ENCODE results near the gene IRS1. TPM values are rescaled to one million over a fixed set of nuclear protein-coding genes. Genes with fewer than 3 reads are reported as not detected.

IRS1 gene
- total RNA-seq, 4 donors from 2014 or later: 6.2 to 20.9 (median 12.8) TPM

GRCh38 chr2:226684563-226684959 is 115.1 kb downstream of the IRS1 start:
- Histone ChIP-seq H3K36me3 (no peaks in the 10 kb centered on the region), H3K9me3 (no peaks in the 10 kb centered on the region), H3K27me3 (no peaks in the 10 kb centered on the region), H3K4me1 (peaks cover 0 to 4% (median 0%) of the 10 kb centered on the region in 4 donors), H3K27ac (no peak overlapping the region), H3K4me3 (no peak overlapping the region)
- in situ Hi-C loops (cut with MboI; ENCODE audit: low pct_ligation_motif_present in 1 of 4, low pct_unique_long_range_greater_than_20kb in 1 of 4, low sequenced_read_pairs in 3 of 4) (no loop called here), intact Hi-C loops (cut with DNase I; ENCODE audit: low total_unique reads) (no loop called here)
- no peak for DNase-seq
- 65 to 75% methylated on average over 3 to 4 of the region's 4 CpGs for WGBS, 2 donors (ENCODE audit: low coverage in 1 of 2)
- TF ChIP-seq EP300 (IDR thresholded peaks at IDR 0.05; ENCODE audit: low read depth) (no peak), POLR2AphosphoS5 (IDR thresholded peaks at IDR 0.05) (no peak), POLR2A (IDR thresholded peaks at IDR 0.05) (no peak)
- TF ChIP-seq, protein P1, sequence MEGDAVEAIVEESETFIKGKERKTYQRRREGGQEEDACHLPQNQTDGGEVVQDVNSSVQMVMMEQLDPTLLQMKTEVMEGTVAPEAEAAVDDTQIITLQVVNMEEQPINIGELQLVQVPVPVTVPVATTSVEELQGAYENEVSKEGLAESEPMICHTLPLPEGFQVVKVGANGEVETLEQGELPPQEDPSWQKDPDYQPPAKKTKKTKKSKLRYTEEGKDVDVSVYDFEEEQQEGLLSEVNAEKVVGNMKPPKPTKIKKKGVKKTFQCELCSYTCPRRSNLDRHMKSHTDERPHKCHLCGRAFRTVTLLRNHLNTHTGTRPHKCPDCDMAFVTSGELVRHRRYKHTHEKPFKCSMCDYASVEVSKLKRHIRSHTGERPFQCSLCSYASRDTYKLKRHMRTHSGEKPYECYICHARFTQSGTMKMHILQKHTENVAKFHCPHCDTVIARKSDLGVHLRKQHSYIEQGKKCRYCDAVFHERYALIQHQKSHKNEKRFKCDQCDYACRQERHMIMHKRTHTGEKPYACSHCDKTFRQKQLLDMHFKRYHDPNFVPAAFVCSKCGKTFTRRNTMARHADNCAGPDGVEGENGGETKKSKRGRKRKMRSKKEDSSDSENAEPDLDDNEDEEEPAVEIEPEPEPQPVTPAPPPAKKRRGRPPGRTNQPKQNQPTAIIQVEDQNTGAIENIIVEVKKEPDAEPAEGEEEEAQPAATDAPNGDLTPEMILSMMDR (IDR thresholded peaks at IDR 0.05): no peak

- Histone ChIP-seq H3K4me3 (no peak overlapping the region), H3K27ac (no peak overlapping the region), H3K9me3 (no peaks in the 10 kb centered on the region), H3K36me3 (no peaks in the 10 kb centered on the region), H3K27me3 (no peaks in the 10 kb centered on the region), H3K4me1 (peaks cover 0 to 5% (median 2%) of the 10 kb centered on the region in 4 donors)
- DNase-seq: peak; percentile 24
- intact Hi-C loops (cut with DNase I; ENCODE audit: low total_unique reads): no loop called here
- WGBS, 2 donors (ENCODE audit: low coverage in 1 of 2): 71 to 75% methylated on average over 1 of the region's 1 CpG
- TF ChIP-seq, protein P1 (IDR thresholded peaks at IDR 0.05): no peak
- TF ChIP-seq POLR2AphosphoS5 (IDR thresholded peaks at IDR 0.05): peak in 1 of 3 donors; percentile 15
- in situ Hi-C loops (cut with MboI; ENCODE audit: low pct_ligation_motif_present in 1 of 4, low pct_unique_long_range_greater_than_20kb in 1 of 4, low sequenced_read_pairs in 3 of 4): no loop called here
Observed at GRCh38 chr2:226683944-226684562, 115.6 kb downstream of the IRS1 start.

DNA sequence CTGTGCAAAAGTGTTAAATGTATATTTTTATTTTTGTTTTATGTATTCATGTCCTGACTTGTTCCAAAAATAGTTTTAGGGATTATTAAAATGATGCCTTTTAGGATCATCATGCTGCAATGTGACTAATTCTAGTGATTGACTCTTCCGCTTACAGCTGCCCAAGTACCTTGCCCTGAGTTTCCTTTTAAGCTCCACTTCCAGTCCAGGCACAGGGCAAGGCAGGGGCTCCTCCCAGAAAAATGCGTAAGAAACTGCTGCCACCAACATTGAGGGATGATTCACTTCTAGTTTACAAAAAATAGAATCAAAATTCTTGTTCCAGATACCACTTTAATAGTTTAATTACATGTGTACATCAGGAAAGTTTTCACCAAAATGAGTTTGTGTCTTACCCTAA is 116.4 kb downstream of the IRS1 start:
- intact Hi-C loops (cut with DNase I; ENCODE audit: low total_unique reads) (no loop called here), in situ Hi-C loops (cut with MboI; ENCODE audit: low pct_ligation_motif_present in 1 of 4, low pct_unique_long_range_greater_than_20kb in 1 of 4, low sequenced_read_pairs in 3 of 4) (no loop called here)
- 85 to 89% methylated on average over 2 of the region's 2 CpGs for WGBS, 2 donors (ENCODE audit: low coverage in 1 of 2)
- Histone ChIP-seq H3K36me3 (no peaks in the 10 kb centered on the region), H3K27ac (no peak overlapping the region), H3K9me3 (no peaks in the 10 kb centered on the region), H3K4me3 (no peak overlapping the region), H3K27me3 (no peaks in the 10 kb centered on the region), H3K4me1 (peaks cover 0 to 7% (median 5%) of the 10 kb centered on the region in 4 donors)
- no peak for DNase-seq
- TF ChIP-seq POLR2AphosphoS5 (IDR thresholded peaks at IDR 0.05): no peak
- TF ChIP-seq, protein P1 (IDR thresholded peaks at IDR 0.05): no peak
- TF ChIP-seq POLR2A (IDR thresholded peaks at IDR 0.05): no peak
- TF ChIP-seq EP300 (IDR thresholded peaks at IDR 0.05; ENCODE audit: low read depth): no peak

Other genes with a start within 250 kb of the IRS1 start
- gene RHBDD1, start 36.2 kb upstream of the IRS1 start, total RNA-seq: 10 to 100 TPM; 11.9 to 47.5 (median 22.5) TPM